GM15510 (cell line): Measurements from ENCODE around the gene NOXO1.

Experiments used
- POLR2A ChIP-seq: IDR thresholded peaks from 3 replicates; pipeline ENCODE4 v1.6.1; 2011; ENCODE audit warnings: borderline replicate concordance; ENCODE audit not compliant: insufficient read length; ENCODE audit errors: extremely low read depth

The NOXO1 gene

DNA sequence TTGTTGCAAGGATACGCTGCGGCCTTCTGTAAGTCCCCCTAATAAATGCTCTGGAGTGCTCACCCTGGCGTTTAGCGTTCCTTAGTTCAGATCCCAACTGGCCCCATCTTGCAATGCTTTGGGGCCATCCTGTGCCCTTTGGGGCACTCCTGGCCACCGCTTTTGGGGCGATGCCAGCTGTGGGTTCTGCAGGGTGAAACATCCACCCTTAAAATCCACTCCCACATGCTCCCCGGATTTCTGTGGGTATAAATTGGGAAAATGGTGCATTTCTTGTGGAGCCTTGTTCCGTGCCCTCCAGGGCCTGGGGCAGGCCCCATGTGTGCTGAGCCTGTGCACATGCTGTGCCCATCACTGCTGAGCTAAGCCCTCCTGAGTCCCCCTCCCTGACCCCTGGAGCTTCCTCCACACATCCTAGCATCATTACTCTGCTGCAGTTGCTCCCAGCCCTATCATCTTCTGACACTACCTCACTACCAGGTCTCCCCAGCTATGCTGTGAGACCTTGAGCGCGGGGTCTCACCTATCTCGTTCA is 44.3 kb downstream of the NOXO1 start:
- no peak for TF ChIP-seq POLR2A

DNA sequence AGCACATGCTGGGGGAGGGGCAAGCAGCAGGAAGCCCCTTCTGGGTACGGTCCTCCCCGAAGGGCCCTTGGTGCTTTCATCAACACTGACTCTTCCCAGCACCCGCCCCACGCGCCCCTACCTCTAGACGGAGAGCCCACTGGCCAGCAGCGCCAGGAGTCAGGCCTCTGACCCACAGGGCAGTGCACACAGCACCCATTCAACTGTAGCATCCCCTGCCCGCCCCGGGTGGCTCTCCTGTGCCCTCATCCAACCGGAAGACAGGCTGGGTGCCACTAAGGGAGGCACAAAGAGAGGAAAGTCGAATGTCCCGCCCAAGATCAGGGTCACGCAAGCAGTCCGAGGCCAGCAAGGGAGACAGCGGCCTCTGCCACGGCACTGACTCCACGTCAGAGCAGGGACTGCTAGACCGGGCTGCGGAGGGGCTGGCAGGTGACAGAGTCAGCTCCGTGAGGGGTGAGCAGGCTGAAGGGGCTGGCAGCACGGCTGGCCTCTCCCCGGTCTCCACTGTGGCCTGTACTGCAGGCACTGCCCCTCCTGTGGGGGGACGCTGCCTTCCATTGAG is 48.1 kb downstream of the NOXO1 start:
- no peak for TF ChIP-seq POLR2A

DNA sequence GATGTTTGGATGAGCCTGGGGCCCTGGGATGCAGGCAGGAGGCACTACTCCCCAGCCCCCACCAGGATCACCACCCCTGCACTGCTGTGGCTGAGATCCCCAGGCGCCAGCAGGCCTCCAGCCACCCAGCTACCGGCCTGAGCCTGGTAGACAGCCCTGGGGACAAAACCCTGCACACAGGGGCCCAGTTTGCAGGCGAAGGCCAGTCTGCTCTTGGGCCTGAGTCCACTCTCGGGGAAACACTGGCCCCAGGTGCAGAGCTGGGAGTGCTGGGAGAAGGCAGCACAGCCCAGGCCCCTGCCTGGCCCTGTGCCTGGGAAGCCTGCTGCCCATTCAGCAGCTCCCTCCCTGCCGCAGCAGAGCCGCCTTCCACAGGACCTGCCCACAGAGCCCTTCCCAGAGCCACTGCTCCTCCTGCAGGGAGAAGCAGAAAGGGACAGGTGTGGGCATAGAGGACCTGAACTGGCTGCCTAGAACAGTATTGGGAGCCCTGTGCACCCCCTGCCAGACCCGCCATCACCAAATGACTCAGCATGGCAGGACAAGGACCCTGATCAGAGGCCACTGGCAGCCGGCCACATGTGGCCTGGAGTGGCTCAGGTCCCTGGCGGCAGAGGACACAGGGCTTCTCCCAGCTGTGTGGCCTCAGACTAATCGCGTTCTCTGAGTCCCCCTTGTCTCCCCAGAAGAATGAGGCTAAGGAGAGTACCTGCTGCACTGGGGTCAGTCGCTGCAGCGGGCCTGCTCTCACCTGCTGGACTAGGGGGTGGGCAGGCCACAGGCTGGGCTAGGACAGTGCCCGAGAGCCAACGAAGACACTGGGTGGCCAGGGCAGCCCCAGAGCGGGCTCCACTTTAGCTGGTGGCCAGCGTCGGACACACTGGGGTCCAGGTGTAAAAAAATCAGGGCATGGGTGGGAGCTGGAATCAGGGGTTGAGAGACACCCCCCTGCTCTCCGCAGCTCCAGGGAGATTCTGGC is 48.9 kb downstream of the NOXO1 start:
- no peak for TF ChIP-seq POLR2A

DNA sequence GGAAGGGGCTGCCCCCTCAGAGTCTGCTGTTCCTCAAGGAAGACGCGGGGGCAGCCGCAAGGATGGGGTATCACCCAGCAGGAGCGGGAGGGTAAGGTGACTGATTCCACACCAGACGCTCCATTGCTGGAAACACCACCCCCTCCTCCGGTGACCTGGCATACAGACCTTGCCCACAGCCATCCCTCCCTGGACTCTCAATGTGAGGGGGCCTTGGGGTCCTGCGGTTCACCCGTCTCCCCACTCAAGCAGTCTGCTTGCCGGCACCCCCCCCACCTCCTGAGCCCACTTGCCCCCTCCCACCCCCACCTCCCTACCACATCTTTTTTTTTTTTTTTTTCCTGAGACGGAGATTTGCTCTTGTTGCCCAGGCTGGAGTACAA is 50.9 kb downstream of the NOXO1 start:
- no peak for TF ChIP-seq POLR2A

DNA sequence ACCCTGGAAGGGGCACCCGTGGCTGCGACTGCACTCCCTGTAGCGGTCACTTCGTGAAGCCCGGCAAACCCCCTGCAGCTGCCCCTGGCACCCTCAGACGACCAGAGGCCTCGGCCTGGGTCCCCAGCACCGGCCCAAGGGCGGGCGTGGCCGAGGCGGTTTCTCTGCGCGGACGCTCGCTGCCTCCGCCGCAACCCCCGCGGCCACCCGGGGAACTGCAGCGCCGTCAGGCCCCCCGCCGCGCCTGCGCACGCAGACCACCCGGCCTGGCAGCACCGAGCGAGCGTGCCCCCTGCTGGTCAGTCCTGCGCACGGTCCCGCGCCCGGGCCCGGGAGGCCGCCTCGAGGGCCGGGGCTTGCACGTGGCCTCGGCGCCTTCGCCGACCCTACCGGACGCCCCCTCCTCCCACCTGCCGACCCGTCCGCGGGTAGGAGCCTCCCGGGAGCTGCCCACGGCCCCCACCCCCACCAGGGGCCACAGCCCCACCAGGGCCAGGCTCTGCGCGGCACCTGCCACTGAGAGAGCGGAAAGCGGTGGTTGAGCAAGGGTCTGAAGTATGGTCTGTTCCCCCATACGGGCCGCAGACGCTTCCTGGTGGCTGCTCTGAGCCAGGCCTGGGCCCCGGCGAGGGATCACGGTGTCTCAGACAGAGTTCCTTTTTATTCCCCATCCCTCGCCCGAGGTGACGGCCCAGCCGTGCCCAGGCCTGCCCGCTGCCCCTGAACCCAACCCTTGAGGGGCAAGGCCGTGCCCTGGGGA is 51.5 kb downstream of the NOXO1 start:
- peak; percentile 32 for TF ChIP-seq POLR2A

DNA sequence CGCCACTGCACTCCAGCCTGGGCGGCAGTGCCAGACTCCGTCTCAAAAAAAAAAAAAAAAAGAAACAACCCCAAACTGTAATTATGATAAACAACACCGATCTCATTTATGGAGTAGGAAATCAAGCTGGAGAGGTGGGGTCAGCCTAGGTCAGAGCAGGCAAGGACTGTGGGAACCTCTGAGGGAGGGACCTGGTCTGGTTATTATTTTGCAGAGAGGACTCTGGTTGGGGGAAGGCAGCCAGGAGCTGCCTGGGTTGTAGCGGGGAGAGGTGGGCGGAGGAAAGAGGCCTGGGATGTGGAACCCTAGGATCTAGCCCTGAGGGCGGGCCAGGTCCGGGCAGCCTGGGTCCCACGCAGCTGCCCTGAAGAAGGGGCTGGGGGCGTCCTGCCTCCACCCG is 52.2 kb downstream of the NOXO1 start:
- TF ChIP-seq POLR2A = no peak
